NB4 (cell line): ENCODE measurements around the gene TEKT2.
A peak's percentile ranks its signal among the peaks of the same experiment; 100 is the strongest.

Experiments used
- DNase-seq: peaks from one replicate; pipeline ENCODE4 v3.0.0; 2010; ENCODE audit warnings: low read depth
- H3K4me3 ChIP-seq: one replicate; pipeline ENCODE4 v1.5.1; 2011; ENCODE audit warnings: mild to moderate bottlenecking, low read depth, low read length, moderate library complexity
- CTCF ChIP-seq: IDR thresholded peaks from one replicate; pipeline ENCODE4 v1.5.1; 2012; ENCODE audit warnings: low read depth, low read length
- MAX ChIP-seq: IDR thresholded peaks from 2 replicates; pipeline ENCODE4 v1.6.1; 2011; ENCODE audit warnings: low read depth, low read length
- MYC ChIP-seq: IDR thresholded peaks from 2 replicates; pipeline ENCODE4 v1.6.1; 2011; ENCODE audit warnings: low read depth, low read length
- POLR2A ChIP-seq: IDR thresholded peaks from 2 replicates; pipeline ENCODE4 v1.6.1; 2011; ENCODE audit warnings: mild to moderate bottlenecking; ENCODE audit not compliant: insufficient read length; ENCODE audit errors: extremely low read depth

Gene TEKT2

DNA sequence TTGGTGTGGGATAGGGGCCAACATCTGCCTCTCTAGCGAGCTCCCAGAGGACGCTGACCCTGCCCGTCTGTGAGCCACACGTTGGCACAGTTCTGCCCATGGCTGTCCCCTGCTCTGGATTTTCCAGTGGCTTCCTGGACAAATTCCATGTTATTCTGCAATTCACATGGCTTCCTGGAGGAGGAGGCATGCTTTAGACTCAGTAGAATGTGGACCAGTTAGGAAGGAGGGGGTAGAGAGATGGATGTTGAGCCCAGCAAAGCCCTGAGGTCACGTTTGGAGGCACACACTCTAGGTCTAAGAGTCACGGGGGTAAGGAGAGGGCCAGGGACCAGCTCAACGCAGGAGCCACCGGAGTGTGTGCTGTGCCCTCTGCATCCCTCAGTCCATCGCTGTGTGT lies 28.9 kb downstream of the TEKT2 start:
- no peak overlapping the region for H3K4me3 ChIP-seq
- DNase-seq = no peak
- TF ChIP-seq POLR2A (no peak), MYC (no peak), MAX (no peak), CTCF (no peak)

- TF ChIP-seq CTCF (no peak), MYC (no peak), POLR2A (no peak), MAX (no peak)
- H3K4me3 ChIP-seq = no peak overlapping the region
- no peak for DNase-seq
Observed at GRCh38 chr1:36114371-36114770, 30.5 kb downstream of the TEKT2 start.

GRCh38 chr1:36115200-36115669 lies 31.3 kb downstream of the TEKT2 start:
- H3K4me3 ChIP-seq = no peak overlapping the region
- no peak for DNase-seq
- TF ChIP-seq CTCF = no peak
- no peak for TF ChIP-seq POLR2A
- TF ChIP-seq MYC = no peak

DNA sequence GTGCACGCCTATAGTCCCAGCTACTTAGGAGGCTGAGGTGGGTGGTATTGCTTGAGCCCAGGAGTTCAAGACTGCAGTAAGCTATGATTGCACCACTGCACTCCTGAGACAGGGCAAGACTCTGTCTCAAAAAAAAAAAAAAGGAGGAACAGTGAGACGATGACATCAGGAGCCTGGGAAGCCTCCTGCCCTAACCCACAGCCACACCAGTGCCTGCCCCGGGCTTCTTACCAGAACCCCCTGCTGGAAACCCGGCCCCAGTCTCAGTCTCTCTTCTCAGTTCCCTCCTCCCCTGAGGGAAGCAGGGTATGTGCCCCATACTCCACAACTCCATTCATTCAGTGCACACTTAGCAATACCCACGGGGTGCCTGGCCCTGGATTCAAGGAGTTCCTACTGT lies 32.0 kb downstream of the TEKT2 start:
- H3K4me3 ChIP-seq = no peak overlapping the region
- no peak for TF ChIP-seq MAX
- no peak for TF ChIP-seq CTCF
- TF ChIP-seq MYC = no peak
- no peak for TF ChIP-seq POLR2A
- peak; percentile 42 for DNase-seq

GRCh38 chr1:36116901-36117300 lies 33.0 kb downstream of the TEKT2 start:
- no peak for DNase-seq
- TF ChIP-seq MAX = no peak
- no peak overlapping the region for H3K4me3 ChIP-seq

GRCh38 chr1:36118447-36119204 lies 34.7 kb downstream of the TEKT2 start:
- no peak for TF ChIP-seq MAX
- no peak for TF ChIP-seq CTCF
- no peak for TF ChIP-seq POLR2A
- TF ChIP-seq MYC = no peak
- H3K4me3 ChIP-seq = no peak overlapping the region
- no peak for DNase-seq
